Ectodermal cell (in vitro differentiated cells): Measurements from ENCODE around the gene APCDD1.
"Not testable (repeated sequence)": the region's sequence is repeated elsewhere in the genome, so short reads cannot be mapped to it uniquely, and the experiment has no call there.

ENCODE experiments used
- H3K27ac ChIP-seq: 2 replicates; pipeline ENCODE4 v1.7.0; 2013; ENCODE audit warnings: mild to moderate bottlenecking, low read depth, low read length; ENCODE audit not compliant: insufficient read depth, poor library complexity, severe bottlenecking
- H3K27me3 ChIP-seq: 2 replicates; pipeline ENCODE4 v1.7.0; 2013; ENCODE audit warnings: mild to moderate bottlenecking, low read length; ENCODE audit not compliant: insufficient read depth, control insufficient read depth, poor library complexity, severe bottlenecking
- H3K36me3 ChIP-seq: one replicate; pipeline ENCODE4 v1.7.0; 2013; ENCODE audit warnings: low read length; ENCODE audit not compliant: control insufficient read depth, insufficient read depth
- H3K4me1 ChIP-seq: one replicate; pipeline ENCODE4 v1.7.0; 2013; ENCODE audit warnings: low read length; ENCODE audit not compliant: control insufficient read depth, insufficient read depth
- H3K4me3 ChIP-seq: 2 replicates; pipeline ENCODE4 v1.7.0; 2013; ENCODE audit warnings: low read depth, low read length, control low read depth; ENCODE audit not compliant: insufficient read depth
- H3K9me3 ChIP-seq: 2 replicates; pipeline ENCODE4 v1.7.0; 2013; ENCODE audit warnings: mild to moderate bottlenecking, low read length, moderate library complexity; ENCODE audit not compliant: control insufficient read depth
- WGBS, 2 experiments: methylation state at CpG; one replicate each; pipeline ENCODE4 v1.1.7; 2013; ENCODE audit warnings: missing lambda C conversion rate in 2 of 2; 5-methylcytosine and 5-hydroxymethylcytosine counted together

APCDD1 gene

DNA sequence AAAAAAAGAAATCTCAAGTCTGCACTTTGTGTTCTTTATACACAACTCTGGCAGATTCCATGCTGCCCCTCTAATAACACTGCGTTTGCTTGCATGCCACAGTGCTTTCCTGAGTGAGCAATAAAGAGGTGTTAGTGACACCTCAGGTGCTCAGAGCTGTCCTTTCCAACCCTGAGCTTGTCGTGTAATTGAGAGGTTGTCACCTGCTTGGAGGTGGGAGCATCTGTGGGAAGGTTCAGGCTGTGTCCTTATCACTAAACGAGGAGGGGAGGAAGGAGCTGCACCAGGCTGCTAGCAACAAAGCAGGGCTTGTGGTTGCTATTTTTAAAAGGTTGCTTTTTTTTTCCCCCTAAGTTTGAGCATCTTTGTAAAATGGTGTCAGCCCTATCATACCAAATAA is 31.9 kb downstream of the APCDD1 start:
- Histone ChIP-seq H3K27me3 (no peaks in the 10 kb centered on the region), H3K9me3 (no peaks in the 10 kb centered on the region), H3K4me1 (no peaks in the 10 kb centered on the region), H3K27ac (no peak overlapping the region), H3K36me3 (peaks cover 17% of the 10 kb centered on the region), H3K4me3 (no peak overlapping the region)
- WGBS, 2 experiments: 84 to 93% methylated on average over 3 of the region's 3 CpGs

DNA sequence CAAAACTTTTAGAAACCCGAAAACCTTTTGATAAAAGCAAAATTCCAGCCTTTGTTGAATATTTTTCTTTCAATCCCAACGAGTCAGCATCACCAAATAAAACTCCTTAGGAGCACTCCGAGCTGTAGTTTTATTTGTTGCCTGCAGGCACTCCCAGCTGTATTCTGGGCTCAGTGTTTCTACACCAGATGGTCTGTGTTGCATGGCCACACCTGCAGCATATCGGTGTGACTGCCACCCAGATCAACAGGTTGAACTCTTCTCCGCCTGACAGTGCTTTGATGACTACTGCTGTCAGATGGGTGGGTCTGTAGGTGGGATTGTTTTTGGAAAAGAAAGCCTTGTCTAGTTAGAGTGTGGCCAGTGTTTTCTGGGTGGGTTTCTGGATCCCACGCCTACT is 32.7 kb downstream of the APCDD1 start:
- no peaks in the 10 kb centered on the region for H3K9me3 ChIP-seq
- 86 to 94% methylated on average over 6 of the region's 6 CpGs for WGBS, 2 experiments
- no peaks in the 10 kb centered on the region for H3K4me1 ChIP-seq
- H3K27me3 ChIP-seq: no peaks in the 10 kb centered on the region
- H3K27ac ChIP-seq: no peak overlapping the region
- H3K36me3 ChIP-seq: peaks cover 17% of the 10 kb centered on the region
- H3K4me3 ChIP-seq: no peak overlapping the region

DNA sequence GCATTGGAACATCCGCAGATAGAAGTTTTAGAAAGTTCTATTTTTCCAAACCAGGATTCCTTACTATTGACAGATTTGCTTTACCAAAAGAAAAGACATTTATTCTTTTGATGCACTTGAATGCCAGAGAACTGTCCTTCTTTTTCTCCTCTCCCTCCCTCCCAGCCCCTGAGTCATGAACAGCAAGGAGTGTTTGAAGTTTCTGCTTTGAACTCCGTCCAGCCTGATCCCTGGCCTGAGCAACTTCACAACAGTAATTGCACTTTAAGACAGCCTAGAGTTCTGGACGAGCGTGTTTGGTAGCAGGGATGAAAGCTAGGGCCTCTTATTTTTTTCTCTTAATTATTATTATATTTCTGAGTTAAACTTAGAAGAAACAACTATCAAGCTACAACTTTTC is 33.6 kb downstream of the APCDD1 start:
- H3K36me3 ChIP-seq: peaks cover 17% of the 10 kb centered on the region
- no peaks in the 10 kb centered on the region for H3K9me3 ChIP-seq
- H3K27me3 ChIP-seq: no peaks in the 10 kb centered on the region
- 92% methylated on average over 2 to 4 of the region's 4 CpGs for WGBS, 2 experiments
- H3K4me1 ChIP-seq: no peaks in the 10 kb centered on the region
- no peak overlapping the region for H3K27ac ChIP-seq
- H3K4me3 ChIP-seq: no peak overlapping the region

DNA sequence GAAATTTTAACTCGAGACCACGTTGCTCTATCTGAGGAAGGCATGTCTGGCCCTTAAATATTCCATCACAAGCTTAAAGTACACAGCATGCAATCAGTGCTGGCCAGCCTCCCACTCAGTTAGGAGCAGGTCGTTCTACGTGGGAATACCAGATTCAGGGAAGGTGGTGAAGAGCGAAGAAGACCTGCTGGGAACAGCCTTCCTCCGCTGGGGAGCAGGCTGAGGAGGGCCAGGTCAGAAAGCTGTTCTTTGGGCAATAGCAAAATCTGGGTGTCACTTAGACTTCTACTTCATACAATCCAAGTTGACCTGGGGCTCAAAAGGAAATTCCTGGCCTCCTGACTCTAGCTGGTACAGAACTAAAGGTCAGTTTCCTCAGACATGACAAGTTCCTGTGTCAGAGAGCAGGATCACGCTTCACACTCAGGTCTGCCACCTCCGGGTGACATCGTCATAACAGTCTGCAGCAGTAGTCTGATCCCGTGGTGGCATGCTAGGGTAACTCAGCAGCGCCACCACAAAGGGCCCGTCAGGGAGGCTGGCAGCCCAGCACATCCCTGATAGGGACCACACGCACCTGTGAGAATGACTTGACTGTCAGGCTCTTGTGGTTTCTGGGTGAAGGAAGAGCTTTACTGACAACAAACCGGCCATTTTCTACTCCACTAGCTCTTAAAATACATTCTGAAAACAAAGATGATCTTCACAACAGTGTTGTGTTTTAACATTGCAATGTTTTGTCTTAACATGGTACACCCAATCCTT is 36.1 kb downstream of the APCDD1 start:
- H3K4me3 ChIP-seq: no peak overlapping the region
- no peaks in the 10 kb centered on the region for H3K4me1 ChIP-seq
- H3K27me3 ChIP-seq: no peaks in the 10 kb centered on the region
- H3K9me3 ChIP-seq: no peaks in the 10 kb centered on the region
- no peak overlapping the region for H3K27ac ChIP-seq
- whole genome bisulfite sequencing, 2 experiments: 82 to 88% methylated on average over 14 of the region's 14 CpGs
- H3K36me3 ChIP-seq: peaks cover 11% of the 10 kb centered on the region

DNA sequence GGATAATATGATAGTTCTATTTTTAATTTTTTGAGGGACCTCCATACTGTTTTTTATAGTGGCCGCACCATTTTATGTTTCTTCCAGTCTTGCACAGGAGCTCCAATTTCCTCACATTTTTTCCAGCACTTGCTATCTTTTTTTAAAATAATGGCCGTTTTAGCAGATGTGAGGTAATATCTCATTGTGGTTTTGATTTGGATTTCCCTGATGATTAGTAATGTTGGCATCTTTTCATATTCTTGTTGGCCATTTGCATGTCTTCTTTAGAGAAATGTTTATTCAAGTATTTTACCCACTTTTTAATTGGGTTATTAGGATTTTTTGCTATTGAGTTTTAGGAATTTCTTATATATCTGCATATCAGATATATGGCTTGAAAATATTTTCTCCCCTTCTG is 41.5 kb downstream of the APCDD1 start:
- 100% methylated on average over 1 to 2 of the region's 2 CpGs for WGBS, 2 experiments
- Histone ChIP-seq H3K36me3 (no peaks in the 10 kb centered on the region), H3K9me3 (no peaks in the 10 kb centered on the region)

DNA sequence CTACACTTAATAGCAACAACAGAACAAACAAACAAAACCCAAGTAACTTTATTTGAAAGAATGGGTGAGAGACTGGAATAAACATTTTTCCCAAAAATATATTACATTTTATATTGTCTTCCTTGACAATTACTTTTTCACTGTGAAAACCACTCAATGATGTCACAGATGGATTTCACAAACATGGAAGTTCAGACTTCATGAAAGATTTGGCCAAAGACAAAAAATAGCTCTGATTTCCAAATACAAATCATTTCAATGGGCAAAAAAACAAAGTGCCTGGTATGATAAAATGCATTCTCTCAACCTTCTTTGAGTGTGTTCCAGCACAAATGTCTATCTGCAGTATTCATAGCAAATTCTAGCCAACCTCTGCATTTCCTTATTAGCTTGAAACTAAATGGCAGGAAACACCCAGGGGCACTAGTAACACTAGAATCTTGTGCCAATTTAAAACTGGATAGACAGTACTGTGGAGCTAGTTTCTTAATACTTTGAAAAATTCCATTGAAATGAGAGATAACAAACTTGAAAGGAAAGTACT is 42.8 kb downstream of the APCDD1 start:
- no peaks in the 10 kb centered on the region for H3K4me1 ChIP-seq
- H3K27me3 ChIP-seq: no peaks in the 10 kb centered on the region
- no peaks in the 10 kb centered on the region for H3K9me3 ChIP-seq
- no peaks in the 10 kb centered on the region for H3K36me3 ChIP-seq
- H3K27ac ChIP-seq: no peak overlapping the region
- no peak overlapping the region for H3K4me3 ChIP-seq

More for the DNA sequence above, 41.5 kb downstream of the APCDD1 start:
- no peak overlapping the region for H3K27ac ChIP-seq
- H3K4me3 ChIP-seq: no peak overlapping the region
- no peaks in the 10 kb centered on the region for H3K27me3 ChIP-seq
- H3K4me1 ChIP-seq: no peaks in the 10 kb centered on the region

DNA sequence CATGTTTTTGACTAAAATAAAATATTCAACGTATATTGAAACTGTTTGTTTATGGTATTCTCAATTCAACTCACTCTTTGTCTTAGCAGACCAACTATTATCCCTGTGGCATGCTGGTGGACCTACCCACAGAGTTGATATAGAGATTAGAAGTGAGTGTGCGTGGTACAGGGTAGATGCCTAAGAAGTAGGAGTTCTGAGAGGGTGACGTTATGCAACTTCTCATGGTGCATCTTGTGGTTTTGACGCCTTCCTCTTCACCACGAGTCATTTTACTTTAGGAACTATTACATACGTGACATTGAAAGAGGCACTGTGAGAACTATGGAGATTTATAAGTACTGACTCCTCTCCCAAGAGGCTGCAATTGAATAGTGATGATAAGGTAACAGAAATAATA is 44.8 kb downstream of the APCDD1 start:
- Histone ChIP-seq H3K36me3 (no peaks in the 10 kb centered on the region), H3K9me3 (no peaks in the 10 kb centered on the region), H3K27me3 (no peaks in the 10 kb centered on the region), H3K27ac (no peak overlapping the region), H3K4me3 (no peak overlapping the region), H3K4me1 (no peaks in the 10 kb centered on the region)
- 95 to 96% methylated on average over 5 of the region's 6 CpGs for WGBS, 2 experiments

DNA sequence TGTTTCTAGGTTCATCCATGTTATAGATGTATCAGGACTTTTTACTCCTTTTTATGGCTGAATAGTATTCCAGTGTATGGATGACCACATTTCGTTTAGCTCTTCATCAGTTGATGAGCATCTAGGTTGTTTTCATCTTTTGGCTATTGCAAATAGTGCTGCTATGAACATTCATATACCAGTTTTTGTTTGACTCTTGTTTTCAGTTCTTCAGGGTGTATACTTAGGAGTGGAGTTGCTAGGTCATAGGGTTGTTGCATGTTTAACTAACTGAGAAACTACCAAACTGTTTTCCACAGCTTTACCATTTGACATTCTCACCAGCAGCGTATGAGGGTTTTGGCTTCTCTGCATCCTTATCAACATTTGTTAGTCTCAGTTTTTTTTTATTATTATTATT is 45.6 kb downstream of the APCDD1 start:
- H3K4me1 ChIP-seq: no peaks in the 10 kb centered on the region
- no peaks in the 10 kb centered on the region for H3K9me3 ChIP-seq
- 82 to 86% methylated on average over 1 to 2 of the region's 2 CpGs for WGBS, 2 experiments
- H3K4me3 ChIP-seq: no peak overlapping the region
- no peaks in the 10 kb centered on the region for H3K27me3 ChIP-seq
- no peak overlapping the region for H3K27ac ChIP-seq
- H3K36me3 ChIP-seq: no peaks in the 10 kb centered on the region

DNA sequence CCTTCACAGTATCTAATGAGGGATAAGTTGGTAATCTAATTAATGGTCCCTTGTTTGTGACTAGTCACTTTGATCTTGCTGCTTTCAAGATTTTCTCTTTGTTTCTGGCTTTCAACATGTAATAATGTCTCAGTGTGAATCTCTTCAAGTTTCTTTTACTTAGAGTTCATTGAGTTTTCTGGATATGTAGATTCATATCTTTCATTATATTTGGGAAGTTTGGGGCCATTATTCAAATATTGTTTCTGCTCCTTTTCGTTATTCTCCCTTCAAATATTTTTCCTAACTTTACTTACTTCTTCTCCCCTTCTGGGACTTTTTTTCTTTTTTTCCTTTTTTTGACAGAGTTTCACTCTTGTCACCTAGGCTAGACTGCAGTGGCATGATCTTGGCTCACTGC is 50.3 kb downstream of the APCDD1 start:
- H3K4me3 ChIP-seq: no peak overlapping the region
- H3K36me3 ChIP-seq: no peaks in the 10 kb centered on the region

DNA sequence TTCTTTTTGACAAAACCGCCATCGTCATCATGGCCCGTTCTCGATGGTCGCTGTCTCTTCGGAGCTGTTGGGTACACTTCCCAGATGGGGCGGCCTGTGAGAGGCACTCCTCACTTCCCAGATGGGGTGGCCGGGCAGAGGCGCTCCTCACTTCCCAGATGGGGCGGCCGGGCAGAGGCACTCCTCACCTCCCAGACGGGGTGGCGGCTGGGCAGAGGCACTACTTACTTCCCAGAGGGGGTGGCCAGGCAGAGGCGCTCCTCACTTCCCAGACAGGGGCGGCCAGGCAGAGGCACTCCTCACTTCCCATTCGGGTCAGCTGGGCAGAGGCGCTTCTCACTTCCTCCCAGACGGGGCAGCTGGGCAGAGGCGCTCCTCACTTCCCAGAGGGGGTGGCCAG is 51.5 kb downstream of the APCDD1 start:
- H3K27me3 ChIP-seq, H3K4me3 ChIP-seq: not testable (repeated sequence)
- WGBS, 2 experiments: 90 to 93% methylated on average over 19 of the region's 19 CpGs

More for the DNA sequence above, 50.3 kb downstream of the APCDD1 start:
- Histone ChIP-seq H3K4me1 (no peaks in the 10 kb centered on the region), H3K9me3 (no peaks in the 10 kb centered on the region), H3K27me3 (no peaks in the 10 kb centered on the region), H3K27ac (no peak overlapping the region)
- 90 to 91% methylated on average over 1 of the region's 1 CpG for WGBS, 2 experiments

More for the DNA sequence above, 51.5 kb downstream of the APCDD1 start:
- not testable (repeated sequence) for H3K9me3 ChIP-seq, H3K27ac ChIP-seq, H3K4me1 ChIP-seq, H3K36me3 ChIP-seq
